Measurements from ENCODE around the gene PJVK. TPM values are rescaled to one million over a fixed set of nuclear protein-coding genes. Genes with fewer than 3 reads are reported as not detected.

Gene PJVK
- total RNA-seq, 4 donors from 2014 or later, result 1.7 to 3.1 (median 1.8) TPM; not detected in 1

DNA sequence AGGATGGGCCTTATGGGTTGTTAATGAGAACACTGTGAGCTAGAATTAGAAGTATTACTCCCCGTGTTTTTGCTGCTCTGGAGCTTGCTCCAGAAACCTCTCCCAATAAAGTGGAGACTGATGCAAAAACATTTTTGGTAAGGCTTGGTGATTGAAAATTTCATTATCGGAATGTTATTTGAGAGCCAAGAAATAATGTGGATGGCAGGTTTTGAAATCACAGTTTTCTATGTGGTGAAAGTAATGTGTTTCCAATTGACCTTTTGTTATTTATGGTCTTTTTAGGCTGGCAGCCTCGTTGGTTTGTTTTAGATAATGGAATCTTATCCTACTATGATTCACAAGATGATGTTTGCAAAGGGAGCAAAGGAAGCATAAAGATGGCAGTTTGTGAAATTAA lies 34.2 kb downstream of the PJVK start:
- Histone ChIP-seq H3K27ac (no peak overlapping the region), H3K9me3 (no peaks in the 10 kb centered on the region), H3K4me1 (peaks cover 0 to 42% (median 11%) of the 10 kb centered on the region in 4 donors), H3K4me3 (no peak overlapping the region), H3K36me3 (peaks cover 0 to 2% (median 0%) of the 10 kb centered on the region in 3 donors), H3K27me3 (no peaks in the 10 kb centered on the region)
- no peak for TF ChIP-seq POLR2A (IDR thresholded peaks at IDR 0.05)
- TF ChIP-seq, protein P1, sequence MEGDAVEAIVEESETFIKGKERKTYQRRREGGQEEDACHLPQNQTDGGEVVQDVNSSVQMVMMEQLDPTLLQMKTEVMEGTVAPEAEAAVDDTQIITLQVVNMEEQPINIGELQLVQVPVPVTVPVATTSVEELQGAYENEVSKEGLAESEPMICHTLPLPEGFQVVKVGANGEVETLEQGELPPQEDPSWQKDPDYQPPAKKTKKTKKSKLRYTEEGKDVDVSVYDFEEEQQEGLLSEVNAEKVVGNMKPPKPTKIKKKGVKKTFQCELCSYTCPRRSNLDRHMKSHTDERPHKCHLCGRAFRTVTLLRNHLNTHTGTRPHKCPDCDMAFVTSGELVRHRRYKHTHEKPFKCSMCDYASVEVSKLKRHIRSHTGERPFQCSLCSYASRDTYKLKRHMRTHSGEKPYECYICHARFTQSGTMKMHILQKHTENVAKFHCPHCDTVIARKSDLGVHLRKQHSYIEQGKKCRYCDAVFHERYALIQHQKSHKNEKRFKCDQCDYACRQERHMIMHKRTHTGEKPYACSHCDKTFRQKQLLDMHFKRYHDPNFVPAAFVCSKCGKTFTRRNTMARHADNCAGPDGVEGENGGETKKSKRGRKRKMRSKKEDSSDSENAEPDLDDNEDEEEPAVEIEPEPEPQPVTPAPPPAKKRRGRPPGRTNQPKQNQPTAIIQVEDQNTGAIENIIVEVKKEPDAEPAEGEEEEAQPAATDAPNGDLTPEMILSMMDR (IDR thresholded peaks at IDR 0.05), result no peak
- no peak for DNase-seq

DNA sequence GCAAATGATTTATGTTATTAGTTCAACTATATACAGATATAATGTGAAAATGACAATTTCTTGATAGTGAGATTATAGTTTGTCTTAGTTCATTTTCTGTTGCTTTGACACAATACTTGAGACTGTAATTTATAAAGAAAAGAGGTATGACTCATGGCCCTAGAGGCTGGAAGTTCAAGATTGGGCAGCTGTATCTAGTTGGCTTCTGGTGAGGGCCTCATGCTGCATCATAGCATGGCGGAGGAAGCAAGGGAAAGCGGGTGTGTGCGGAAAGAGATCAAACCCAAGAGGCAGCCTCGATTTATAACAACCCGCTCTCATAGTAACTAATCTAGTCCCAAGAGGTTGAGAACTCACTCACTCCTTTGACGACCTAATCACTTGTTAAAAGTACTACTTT lies 40.4 kb downstream of the PJVK start:
- TF ChIP-seq, protein P1 (IDR thresholded peaks at IDR 0.05), result no peak
- no peak for TF ChIP-seq POLR2A (IDR thresholded peaks at IDR 0.05)
- Histone ChIP-seq H3K4me1 (peaks cover 0 to 5% (median 0%) of the 10 kb centered on the region in 4 donors), H3K36me3 (peaks cover 0 to 54% (median 0%) of the 10 kb centered on the region in 3 donors), H3K4me3 (no peak overlapping the region), H3K27me3 (no peaks in the 10 kb centered on the region), H3K9me3 (no peaks in the 10 kb centered on the region), H3K27ac (no peak overlapping the region)
- no peak for DNase-seq

DNA sequence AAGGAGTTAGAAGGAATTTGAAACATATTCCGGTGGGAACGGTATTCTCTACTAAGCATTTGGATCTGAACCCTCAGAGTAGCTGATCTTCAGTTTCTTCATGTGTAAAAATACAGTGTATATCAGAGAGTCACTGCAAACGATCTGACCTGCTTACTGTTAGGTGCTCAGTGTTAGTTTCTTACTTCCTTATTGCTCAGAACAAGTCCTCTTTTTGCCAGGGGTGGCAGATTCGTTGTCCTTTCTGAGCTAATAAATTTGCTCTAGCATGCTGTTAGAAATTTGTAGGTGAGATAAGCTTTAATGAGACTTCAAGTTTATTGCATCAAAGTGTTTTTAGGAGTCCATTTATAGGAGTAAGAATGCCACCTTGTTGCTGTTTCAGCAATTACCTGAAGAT lies 44.9 kb downstream of the PJVK start:
- TF ChIP-seq, protein P1 (IDR thresholded peaks at IDR 0.05), result peak in 1 of 6 experiments; percentile 12
- TF ChIP-seq POLR2A (IDR thresholded peaks at IDR 0.05), result no peak
- Histone ChIP-seq H3K36me3 (peaks cover 0 to 87% (median 0%) of the 10 kb centered on the region in 3 donors), H3K4me3 (no peak overlapping the region), H3K27ac (peak overlapping the region in 1 of 4 donors; percentile 29), H3K27me3 (no peaks in the 10 kb centered on the region), H3K4me1 (peaks cover 0 to 5% (median 0%) of the 10 kb centered on the region in 4 donors), H3K9me3 (no peaks in the 10 kb centered on the region)
- DNase-seq, result no peak

DNA sequence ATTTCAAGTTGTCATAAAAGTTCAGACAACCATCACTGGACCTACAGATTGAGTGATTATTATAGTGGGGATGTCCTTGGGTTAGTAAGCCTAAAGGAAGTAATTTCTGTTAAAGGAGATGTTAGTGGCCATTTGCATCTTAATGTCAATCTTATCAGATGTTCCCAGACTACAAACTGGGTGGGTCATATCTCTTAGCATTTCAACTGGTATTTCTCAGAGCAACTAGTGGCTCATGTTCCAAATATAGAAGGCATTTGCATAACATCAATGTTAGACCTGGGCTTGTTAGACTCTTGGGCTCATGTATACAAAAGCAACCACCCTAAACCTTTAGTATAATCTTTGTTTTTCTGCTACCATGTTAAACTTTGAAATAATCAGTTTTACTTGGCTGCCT lies 47.0 kb downstream of the PJVK start:
- Histone ChIP-seq H3K4me3 (no peak overlapping the region), H3K36me3 (peaks cover 0 to 96% (median 0%) of the 10 kb centered on the region in 3 donors), H3K27ac (no peak overlapping the region), H3K9me3 (no peaks in the 10 kb centered on the region), H3K4me1 (peaks cover 0 to 5% (median 0%) of the 10 kb centered on the region in 4 donors), H3K27me3 (no peaks in the 10 kb centered on the region)
- TF ChIP-seq, protein P1 (IDR thresholded peaks at IDR 0.05), result no peak
- TF ChIP-seq POLR2A (IDR thresholded peaks at IDR 0.05), result no peak
- DNase-seq, result no peak

DNA sequence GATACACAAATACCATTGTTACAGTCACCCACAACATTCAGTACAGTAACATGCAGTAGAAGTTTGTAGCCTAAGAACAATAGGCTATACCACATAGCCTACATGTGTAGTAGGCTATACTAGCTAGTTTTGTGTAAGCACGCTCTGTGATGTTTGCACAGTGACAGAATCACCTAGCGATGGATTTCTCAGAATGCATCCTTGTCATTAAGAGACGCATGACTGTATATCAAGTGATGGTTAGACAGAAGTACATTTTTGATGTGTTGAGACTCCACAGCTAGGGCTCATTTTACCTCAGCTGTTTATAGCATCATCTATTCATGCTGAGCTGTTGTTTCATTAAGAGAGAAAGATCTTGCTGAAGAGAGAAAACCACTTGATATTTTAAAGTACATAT lies 48.5 kb downstream of the PJVK start:
- peaks cover 0 to 98% (median 0%) of the 10 kb centered on the region in 3 donors for H3K36me3 ChIP-seq

More for the DNA sequence above, 48.5 kb downstream of the PJVK start:
- Histone ChIP-seq H3K4me1 (peaks cover 0 to 5% (median 0%) of the 10 kb centered on the region in 4 donors), H3K27ac (no peak overlapping the region), H3K27me3 (no peaks in the 10 kb centered on the region), H3K9me3 (no peaks in the 10 kb centered on the region), H3K4me3 (no peak overlapping the region)
- DNase-seq, result no peak
- TF ChIP-seq, protein P1 (IDR thresholded peaks at IDR 0.05), result no peak

Data from Peyer's patch (tissue), 4 donors.